ENCODE results near the gene VPS37B.

VPS37B gene

GRCh38 chr12:122848471-122849351, 47.2 kb downstream of the VPS37B start:
- no peak overlapping the region for H3K4me3 ChIP-seq (ENCODE audit: low read depth, low read length)
- no peak for DNase-seq (ENCODE audit: low read depth)
- no peak for TF ChIP-seq CTCF (conservative IDR thresholded peaks at IDR 0.05; ENCODE audit: low read depth, low read length)

GRCh38 chr12:122847921-122848421, 48.0 kb downstream of the VPS37B start:
- DNase-seq (ENCODE audit: low read depth): no peak
- no peak for TF ChIP-seq CTCF (conservative IDR thresholded peaks at IDR 0.05; ENCODE audit: low read depth, low read length)
- H3K4me3 ChIP-seq (ENCODE audit: low read depth, low read length): no peak overlapping the region

GRCh38 chr12:122847516-122847836, 48.4 kb downstream of the VPS37B start:
- DNase-seq (ENCODE audit: low read depth): no peak
- TF ChIP-seq CTCF (conservative IDR thresholded peaks at IDR 0.05; ENCODE audit: low read depth, low read length): no peak
- no peak overlapping the region for H3K4me3 ChIP-seq (ENCODE audit: low read depth, low read length)

GRCh38 chr12:122846622-122847515, 49.1 kb downstream of the VPS37B start:
- TF ChIP-seq CTCF (conservative IDR thresholded peaks at IDR 0.05; ENCODE audit: low read depth, low read length): no peak
- no peak overlapping the region for H3K4me3 ChIP-seq (ENCODE audit: low read depth, low read length)
- DNase-seq (ENCODE audit: low read depth): no peak

- H3K4me3 ChIP-seq (ENCODE audit: low read depth, low read length): no peak overlapping the region
- DNase-seq (ENCODE audit: low read depth): no peak
- no peak for TF ChIP-seq CTCF (conservative IDR thresholded peaks at IDR 0.05; ENCODE audit: low read depth, low read length)
Observed at GRCh38 chr12:122845865-122846621, 49.9 kb downstream of the VPS37B start.

- H3K4me3 ChIP-seq (ENCODE audit: low read depth, low read length): no peak overlapping the region
- no peak for DNase-seq (ENCODE audit: low read depth)
- no peak for TF ChIP-seq CTCF (conservative IDR thresholded peaks at IDR 0.05; ENCODE audit: low read depth, low read length)
Observed at GRCh38 chr12:122845041-122845864, 50.7 kb downstream of the VPS37B start.

Measured in choroid plexus epithelial cell (primary cell).